Mammary epithelial cell (primary cell): Measurements from ENCODE around the gene ANKDD1B.

Source experiments
- CTCF ChIP-seq, 2 donors: IDR thresholded peaks in 1 of 2; conservative IDR thresholded peaks in 1 of 2; 2 replicates each; pipeline ENCODE4 v1.5.1; 2011 to 2012; ENCODE audit warnings: inconsistent platforms in 2 of 2, low read length in 2 of 2, mild to moderate bottlenecking in 2 of 2, control low read depth in 1 of 2, low read depth in 1 of 2; ENCODE audit not compliant: insufficient read depth in 1 of 2; ENCODE audit errors: extremely low read depth in 1 of 2
- EZH2 ChIP-seq: IDR thresholded peaks from 2 replicates; pipeline ENCODE4 v1.6.1; 2012; ENCODE audit warnings: low read length, inconsistent platforms, borderline replicate concordance

- TF ChIP-seq CTCF (conservative IDR thresholded peaks at IDR 0.05 in 1 of 2, IDR thresholded peaks at IDR 0.05 in 1 of 2; ENCODE audit: extremely low read depth in 1 of 2, insufficient read depth in 1 of 2, low read depth in 1 of 2, low read length in 2 of 2): no peak
- no peak for TF ChIP-seq EZH2
Observed at GRCh38 chr5:75648712-75649111, 37.5 kb downstream of the ANKDD1B start.
